Muscle of arm (tissue), 12 donors: ENCODE data around the gene TACC2. TPM values are rescaled to one million over a fixed set of nuclear protein-coding genes. Genes with fewer than 3 reads are reported as not detected.

ENCODE experiments used
- DNase-seq: peaks from one replicate; pipeline ENCODE4 v3.0.0-alpha.2; 2013
- polyA plus RNA-seq, 12 donors: library from polyadenylated mRNA; unstranded; fragments of 120-200 nt; gene quantifications; one replicate each; pipeline ENCODE4 v1.2.1, GENCODE V29; 2013; ENCODE audit not compliant: insufficient read length in 12 of 12

TACC2 gene
- polyA plus RNA-seq, 12 donors = 87.2 to 147 (median 116) TPM; not detected in 1

DNA sequence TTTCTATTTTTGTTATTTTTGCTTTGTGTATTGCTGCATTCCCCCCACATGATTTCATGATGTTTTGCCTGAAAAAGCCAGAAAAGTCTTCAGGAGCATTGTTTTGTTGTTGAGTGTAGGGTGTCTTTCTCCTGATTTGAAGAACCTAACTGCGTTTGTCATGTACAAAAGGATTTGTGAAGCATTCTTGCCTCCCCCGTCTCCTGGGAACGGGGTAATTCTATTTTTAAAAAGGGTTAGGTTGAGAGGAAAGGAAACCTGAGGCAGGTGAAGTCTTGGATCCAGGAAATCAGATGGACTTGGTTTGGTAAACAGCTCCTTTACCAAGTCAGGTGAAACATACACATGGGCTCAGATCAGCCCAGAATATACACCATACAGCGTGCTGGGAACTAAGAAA is 256.2 kb downstream of the TACC2 start:
- no peak for DNase-seq

DNA sequence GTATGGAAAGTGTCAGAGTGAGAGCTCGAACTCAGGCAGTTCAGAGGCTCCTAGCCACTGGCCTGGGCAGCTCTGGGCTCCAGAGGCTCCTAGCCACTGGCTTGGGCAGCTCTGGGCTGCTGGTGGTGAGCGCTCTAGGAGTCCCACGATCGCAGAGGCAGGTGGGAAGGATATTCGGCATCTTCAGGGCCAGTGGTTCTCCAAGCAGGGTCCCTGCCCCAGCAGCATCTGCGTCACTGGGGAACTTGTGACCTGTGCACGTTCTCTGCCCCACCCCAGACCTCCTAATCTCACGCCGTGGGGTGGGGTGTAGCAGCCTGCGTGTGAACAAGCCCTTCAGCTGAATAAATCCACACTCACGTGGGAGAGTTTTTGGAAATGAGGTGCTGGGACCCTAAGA is 256.9 kb downstream of the TACC2 start:
- no peak for DNase-seq

DNA sequence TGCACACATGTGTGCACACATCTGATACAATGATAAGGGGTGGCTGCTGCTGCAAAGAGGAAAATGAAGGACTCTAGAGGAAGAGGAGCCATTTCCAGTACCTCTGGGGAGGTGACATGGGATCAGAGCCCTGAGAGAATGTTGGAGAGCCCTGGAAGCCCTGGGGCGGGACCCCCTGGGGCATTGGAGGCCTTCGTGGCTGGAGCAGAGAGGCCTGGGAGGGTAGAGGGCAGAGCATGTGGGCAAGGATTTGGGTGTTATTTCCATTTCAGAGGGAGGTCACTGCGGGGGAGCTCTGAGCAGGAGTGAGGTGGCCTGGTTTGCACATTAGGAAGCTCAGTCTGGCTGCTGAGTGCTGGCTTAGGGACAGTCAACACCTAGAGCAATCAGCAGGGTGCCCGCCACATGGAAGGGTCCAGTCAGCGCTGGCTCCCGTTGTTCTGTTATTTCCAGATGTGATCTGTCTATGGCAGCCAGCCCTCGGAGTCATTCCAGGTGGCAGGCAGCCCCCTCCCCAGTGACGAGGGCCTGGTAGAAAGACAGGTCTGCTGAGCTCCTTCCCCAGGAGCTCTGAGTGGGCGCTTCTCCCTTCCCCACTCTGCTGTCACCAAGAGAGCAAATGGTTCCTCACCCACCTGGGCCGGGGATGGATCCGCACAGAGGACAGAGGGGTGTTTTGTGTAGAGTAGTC is 258.0 kb downstream of the TACC2 start:
- no peak for DNase-seq

DNA sequence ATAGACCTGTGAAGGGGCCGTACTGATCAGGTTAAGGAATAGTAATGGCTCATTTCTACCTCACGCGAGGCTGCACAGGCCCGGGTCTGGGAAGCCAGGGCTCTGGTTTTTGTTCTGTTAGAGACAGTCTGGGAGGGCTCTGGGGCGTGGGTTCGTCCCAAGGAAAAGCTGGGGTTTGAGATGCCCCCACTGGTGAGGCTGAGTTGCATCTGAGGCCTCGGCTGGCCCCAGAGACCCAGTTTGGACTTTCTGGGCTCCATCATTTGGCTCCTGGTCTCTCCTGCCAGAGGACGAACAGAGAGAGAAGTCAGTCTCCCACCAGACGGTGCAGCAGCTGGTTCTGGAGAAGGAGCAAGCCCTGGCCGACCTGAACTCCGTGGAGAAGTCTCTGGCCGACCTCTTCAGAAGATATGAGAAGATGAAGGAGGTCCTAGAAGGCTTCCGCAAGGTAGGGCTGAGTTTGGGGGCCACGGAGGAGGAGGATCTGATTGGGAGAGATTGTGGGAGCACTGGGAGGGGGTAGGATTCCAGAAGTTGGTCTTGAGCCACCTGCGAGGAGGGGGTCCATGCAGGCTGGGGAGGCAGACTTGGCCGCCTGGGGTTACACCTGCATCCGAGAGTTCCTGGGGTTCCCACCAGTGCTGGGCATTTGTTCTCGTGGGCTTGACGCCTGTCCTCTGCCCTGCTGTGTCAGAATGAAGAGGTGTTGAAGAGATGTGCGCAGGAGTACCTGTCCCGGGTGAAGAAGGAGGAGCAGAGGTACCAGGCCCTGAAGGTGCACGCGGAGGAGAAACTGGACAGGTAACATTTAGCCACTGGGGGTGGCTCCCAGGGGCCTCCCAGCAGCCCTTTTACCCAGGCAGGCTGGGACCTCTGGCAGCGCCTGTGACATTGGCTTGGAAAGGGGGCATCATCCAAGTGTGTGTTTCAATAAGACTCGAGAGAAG is 259.7 kb downstream of the TACC2 start:
- no peak for DNase-seq

DNA sequence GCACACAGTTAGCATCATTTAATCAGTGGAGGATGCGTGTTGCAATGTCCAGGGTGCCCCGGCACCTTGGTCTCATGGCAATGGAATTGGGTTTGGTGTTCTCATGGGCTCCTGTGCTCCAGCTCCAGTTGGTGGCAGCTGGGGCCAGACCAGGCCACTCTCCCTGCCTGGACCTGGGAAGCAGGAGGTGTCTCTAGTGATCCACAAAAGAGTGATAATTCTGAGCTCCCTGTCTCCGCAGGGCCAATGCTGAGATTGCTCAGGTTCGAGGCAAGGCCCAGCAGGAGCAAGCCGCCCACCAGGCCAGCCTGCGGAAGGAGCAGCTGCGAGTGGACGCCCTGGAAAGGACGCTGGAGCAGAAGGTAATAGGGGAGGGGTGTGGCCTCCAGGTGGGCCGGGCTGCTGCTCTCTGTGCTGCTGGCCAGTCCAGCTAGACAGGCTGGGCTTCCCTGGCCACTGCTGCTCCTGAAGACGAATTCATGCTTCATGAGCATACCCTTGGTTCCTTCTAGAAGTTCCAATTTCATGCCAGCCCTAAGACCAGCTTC is 260.4 kb downstream of the TACC2 start:
- no peak for DNase-seq

DNA sequence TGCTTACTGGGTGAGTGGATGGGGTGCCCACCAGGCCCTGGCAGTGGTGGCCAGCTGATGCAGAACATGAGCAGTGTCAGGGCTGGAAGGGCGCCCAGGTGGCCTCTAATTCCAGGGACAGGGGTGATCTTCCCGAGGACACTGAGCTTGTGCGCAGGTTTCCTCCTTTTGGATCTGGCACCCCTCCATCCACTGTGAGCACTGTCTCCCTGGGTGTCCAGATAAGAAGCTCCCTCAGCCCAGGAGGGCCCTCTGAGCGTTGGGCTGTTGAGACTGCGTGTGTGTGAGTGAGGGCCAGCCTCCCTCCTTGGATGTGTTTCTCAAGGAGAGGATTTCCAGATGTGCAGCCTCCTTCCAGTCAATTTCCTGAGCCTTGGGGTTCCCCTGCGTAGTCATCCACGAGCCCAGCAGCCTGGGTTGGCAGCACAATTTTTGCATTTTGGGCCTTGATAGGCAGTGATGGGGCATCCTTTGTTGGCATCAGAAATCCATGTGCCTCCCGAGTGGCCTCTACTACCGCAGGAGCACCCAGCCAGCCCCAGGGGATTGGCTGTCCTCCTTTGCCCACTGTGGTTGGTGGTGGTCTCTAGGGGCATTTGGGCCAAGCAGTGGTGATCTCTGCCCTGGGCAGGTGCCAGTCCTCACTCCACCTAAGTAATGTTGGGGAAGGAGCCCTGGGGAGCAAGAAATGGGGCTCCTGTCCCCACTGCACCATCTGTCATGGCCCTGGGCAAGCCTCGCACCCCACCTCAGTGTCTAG is 261.2 kb downstream of the TACC2 start:
- no peak for DNase-seq

DNA sequence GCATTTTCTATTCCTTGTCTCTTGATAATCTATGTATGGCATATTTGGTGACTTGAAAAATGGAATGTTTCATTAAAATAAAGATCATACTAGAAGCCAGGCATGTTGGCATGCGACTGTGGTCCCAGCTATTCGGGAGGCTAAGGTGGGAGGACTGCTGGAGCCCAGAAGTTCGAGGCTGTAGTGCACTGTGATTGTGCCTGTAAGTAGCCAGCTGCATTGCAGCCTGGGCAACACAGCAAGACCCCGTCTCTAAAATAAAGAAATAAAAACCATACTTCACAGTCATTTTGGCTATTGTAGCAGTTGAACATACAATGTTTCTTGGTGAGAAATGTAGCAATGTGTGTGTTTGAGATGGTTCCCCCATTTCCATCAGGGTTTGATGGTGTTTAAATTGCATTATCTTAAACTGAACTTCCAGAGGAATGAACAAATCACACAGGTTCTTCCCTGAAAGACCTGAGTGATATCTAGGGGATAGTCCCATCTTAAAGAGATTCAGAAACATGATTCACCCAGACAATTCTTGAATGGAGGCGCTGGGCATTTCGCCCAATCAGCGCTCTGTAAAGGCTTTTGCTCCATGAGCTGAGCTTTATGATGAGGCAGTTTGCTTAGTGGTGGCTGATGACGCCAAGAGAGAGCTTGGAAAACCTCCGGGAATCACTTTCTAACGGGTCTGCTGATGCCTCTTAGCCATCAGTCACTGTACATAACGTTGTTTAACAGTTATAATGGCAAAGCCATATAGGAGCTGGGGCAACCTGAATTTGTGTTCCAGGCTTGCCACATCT is 262.7 kb downstream of the TACC2 start:
- no peak for DNase-seq

DNA sequence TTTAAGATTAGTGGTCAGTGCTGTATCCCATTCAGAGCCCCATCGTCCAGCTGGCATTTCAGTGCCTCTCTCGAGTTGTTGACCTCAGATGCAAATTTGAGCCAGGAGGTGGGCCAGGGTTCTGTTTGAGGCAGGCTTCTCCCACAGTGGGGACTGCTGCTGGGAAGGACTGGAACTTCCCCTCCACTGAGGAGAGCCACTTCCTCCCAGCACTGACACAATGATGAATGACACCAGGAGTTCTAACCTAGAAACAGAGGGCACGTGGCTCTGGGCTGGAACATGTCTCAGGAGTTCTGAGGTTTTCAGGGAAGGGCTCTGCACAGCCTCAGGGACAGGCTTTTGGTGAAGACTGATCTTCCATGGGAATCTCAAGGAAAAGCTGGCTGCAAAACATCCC is 263.8 kb downstream of the TACC2 start:
- DNase-seq = no peak

DNA sequence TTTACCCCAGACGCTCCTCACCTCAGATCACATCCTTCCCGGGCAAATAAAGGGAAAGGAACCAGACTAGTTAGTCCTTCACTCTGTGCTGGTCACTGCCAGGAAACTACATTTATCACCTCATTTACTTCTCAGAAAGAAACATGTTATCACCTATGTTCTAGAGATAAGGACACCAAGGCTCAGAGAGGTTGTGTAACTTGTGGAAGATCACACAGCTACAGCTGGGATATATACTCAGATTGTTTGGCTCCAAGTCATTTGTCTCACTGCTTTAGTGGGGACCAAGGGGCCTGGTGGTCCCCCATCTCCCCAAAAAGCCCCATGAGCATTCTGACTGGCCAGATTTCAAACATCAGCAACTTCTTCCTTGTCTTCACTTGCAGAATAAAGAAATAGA is 264.6 kb downstream of the TACC2 start:
- DNase-seq = no peak

DNA sequence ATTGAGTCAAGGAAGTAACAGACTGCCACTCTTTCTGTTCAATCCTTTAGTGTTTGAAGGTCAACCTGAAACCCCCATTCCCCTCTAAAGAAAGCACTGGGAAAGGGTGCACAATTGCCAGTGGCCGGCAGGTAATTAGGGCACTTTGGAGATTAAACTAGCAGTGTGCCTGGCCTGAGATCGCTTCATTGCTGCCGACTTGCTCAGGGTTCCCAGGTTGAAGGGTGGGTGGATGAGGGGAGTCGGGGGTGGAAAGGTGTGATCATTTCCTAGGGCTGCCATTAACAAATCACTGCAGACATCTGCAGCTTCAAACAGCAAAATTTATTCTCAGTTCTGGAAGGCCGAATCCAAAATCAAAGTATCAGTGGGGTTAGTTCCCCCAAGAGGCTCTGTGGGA is 265.9 kb downstream of the TACC2 start:
- no peak for DNase-seq

DNA sequence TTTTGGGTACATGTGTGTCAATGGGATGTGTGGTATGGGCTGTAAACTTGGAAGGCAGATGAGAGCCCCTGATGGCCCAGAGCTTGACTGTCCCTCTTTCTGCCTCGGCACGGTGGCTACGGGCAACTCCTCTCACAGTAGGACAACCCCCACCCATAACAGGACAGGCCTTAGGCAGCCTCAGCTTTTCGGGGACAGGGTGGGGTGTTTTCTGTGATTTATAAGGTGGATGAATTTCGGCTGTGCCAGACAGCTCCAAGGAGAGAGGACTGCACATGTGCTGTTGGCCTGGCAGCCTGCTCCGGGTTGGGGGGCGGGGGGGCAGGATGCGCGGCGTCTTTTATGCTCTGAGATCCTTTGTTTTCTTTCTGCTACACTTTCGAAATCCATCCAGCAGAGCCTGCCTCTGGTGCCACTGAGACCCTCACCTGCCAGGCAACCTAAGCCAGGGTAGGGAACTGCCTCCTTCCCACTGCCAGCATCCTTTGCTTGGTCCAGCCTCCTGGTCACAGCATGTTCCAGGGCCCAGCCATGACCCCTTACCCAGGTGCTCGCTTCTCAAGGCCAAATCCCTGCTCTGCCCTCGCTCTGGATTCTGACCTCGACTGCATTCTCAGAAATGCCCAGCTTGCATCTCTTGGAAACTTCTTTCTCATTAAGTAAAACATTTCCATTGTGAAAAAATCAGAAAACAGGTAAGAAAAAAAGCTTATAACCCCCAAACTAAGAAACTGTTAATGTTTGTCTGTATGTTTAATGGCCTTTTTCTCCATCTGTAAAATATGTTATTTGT is 266.7 kb downstream of the TACC2 start:
- no peak for DNase-seq

DNA sequence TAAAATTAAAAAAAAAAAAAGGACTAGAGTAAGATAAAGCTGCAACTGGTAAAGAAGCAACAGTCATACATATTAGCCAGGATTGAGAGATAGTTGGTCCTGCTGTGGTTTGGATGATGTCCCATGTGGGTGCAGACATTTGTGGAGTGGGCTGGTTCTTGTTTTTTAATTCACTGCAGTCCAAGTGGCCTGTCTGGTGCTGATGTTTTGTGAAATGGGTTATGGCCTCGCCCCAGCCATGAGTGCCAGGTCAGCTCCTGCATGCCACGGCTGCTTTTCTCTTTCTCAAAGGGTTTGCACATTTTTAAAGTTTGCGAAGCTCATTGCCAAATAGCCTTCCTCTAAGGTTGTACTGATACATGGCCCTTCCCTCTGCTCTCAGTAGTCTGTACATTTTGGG is 268.1 kb downstream of the TACC2 start:
- DNase-seq = no peak

DNA sequence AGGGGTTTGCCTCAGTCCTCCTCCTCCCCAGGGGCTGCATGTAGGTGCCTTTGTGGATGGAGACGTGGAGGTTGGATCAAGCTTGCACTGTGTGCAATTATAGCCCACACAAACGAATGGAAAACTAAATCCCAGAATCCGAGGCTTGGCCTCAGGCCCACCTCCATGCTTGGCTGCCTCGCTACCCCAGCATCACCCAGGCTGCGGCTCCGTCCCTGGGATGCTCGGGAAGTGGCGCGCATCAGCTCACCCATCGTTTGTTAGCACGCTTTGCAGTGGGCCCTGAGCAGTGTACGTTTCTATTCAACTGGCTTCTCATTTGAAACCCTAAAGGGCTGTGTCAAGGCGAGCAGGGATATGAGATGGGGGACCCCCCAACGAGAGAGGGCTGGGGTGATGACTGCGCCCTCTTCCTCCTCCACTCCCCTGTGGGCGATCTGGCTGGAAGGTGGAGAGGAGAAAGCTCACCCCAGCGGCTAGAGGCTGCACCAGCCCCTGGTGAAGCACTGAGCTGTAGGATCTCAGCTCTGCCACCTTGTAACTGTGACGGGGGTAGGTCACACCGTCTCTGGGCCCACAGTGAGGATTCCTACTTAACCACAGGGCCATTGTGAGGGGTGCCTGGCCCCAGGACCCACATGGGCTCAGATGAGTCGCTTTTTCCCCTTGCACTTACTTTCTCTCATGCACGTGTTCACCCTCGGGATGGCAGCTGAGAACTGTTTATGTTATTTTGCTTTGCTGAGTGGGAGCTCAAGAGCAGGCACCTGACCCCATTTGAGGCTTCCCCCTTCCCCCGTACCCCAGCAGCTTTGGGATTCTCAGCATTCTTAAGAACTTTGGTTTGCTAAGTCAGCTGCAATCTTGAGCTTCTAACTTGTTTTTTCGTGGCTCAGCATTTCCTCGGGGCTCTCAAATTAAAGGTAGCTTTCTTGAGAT is 269.4 kb downstream of the TACC2 start:
- no peak for DNase-seq

DNA sequence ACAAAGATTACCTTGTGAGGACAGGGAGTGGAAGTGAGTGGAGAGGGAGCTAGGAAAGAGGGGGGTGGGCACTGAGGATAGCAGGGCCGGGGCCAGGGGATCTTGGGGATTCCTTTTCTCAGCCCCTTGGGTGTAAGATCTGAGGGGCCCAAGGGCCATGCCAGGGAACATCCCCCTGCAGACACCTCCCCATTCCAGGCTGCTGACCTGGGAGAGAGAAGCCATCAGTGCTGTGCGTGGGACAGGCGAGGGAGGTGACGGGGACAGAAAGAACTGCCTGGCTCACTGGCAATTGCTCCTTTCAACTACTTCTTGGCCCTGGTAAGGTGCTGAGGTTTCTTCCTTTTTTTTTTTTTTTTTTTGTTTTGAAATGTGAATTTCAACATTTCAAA is 270.1 kb downstream of the TACC2 start:
- DNase-seq = no peak

DNA sequence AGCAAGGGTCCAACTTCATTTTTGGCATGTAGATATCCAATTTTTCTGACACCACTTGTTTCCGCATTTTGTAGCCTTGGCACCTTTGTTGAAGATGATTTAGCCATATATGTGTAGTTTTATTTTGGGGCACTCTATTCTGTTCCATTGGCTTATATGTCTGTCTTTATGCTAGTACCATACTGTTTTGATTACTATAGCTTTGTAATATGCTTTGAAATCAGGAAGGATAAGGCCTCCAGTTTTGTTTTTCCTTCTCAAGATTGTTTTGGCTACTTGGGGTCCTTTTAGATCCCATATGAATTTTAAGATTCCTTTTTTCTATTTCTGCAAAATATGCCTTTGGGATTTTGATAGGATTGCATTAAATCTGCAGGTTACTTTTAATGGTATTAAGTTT is 272.6 kb downstream of the TACC2 start:
- DNase-seq = no peak

DNA sequence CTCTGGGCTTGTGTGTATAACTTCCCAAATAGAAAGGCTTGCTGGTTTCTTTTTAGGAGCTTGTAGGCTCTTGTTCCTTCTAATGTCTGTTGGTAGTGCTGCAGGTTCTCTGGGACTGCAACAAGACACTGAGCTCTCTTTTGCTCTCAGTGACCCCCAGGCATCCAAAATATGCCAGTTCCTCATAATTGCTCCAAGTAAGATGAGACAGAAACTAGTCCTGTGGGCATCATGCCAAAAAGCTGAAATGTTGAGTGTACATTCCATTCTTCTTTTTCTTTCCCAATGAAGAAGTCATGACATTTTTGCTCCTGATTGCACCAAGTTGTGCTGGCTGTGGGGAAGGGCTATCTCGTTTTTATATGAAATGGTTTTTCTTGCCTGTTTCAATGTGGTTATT is 275.0 kb downstream of the TACC2 start:
- DNase-seq = no peak

DNA sequence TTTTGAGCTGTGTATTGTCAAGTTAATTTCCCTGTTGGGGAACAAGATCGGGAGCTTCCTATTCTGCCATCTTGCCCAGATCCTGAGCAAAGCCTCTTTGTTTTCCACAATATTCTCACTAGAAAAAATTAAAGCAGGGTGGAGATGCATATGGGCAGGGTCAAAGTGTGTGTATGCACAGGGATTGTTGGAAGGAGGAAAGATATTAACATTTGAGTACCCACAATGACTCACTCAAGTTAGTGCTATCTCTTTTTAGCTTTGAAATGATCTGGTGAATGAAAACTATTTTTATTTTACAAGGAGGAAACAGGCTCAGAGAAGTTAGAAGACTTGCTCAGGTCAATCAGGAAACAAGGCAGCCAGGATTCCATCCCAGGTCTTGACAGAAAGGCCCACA is 275.5 kb downstream of the TACC2 start:
- no peak for DNase-seq

DNA sequence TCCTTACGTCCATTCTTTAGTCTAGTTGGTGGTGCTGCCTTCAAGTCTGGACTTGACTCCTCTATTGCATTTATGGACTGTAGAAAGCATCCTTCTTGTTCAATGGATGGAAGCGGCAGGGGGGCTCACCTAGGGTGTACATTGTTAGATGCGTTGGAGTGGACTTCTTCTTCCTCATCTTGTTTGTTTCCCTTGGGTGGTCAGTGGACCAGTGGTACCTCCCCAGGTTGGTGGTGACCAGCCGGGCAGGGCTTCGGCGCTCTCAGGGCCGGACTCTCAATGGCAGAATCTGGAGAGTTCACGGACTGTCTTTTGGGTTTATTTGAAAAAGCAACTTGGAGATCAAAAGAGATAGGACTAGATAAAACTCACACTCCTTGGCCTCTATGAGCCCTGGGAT is 276.0 kb downstream of the TACC2 start:
- DNase-seq = no peak

DNA sequence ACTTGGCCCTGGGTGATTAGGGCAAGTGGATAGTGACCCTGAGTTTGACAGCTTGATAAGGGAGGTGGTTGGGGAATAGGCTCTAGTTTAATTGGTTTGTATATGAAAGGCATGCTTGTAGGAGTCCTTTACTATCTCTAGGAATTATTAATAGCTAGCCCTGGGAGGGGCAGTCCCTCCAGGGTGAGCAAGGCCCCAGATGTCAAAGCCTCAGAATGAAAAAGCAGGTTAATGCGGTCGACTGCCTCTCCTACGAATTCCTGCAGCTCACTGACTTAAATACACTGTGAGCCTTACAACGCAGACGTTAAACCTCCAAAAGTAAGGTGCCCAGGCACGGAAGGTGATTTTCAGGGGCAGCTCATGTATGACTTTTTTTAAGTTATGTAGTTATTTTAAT is 276.9 kb downstream of the TACC2 start:
- DNase-seq = no peak
